ENCODE results near the gene ALK.

Gene ALK

GRCh38 chr2:29770846-29771245 lies 150.5 kb downstream of the ALK start:
- DNase-seq (ENCODE audit: low spot score) = no peak
- TF ChIP-seq CTCF (IDR thresholded peaks at IDR 0.05; ENCODE audit: extremely low read depth, missing control alignments) = no peak

GRCh38 chr2:29769847-29770246 lies 151.5 kb downstream of the ALK start:
- no peak for TF ChIP-seq CTCF (IDR thresholded peaks at IDR 0.05; ENCODE audit: extremely low read depth, missing control alignments)
- no peak for DNase-seq (ENCODE audit: low spot score)

GRCh38 chr2:29767606-29768335 lies 153.6 kb downstream of the ALK start:
- no peak for DNase-seq (ENCODE audit: low spot score)

GRCh38 chr2:29766191-29766590 lies 155.2 kb downstream of the ALK start:
- DNase-seq (ENCODE audit: low spot score) = no peak
- no peak for TF ChIP-seq CTCF (IDR thresholded peaks at IDR 0.05; ENCODE audit: extremely low read depth, missing control alignments)

More at GRCh38 chr2:29767606-29768335, 153.6 kb downstream of the ALK start:
- no peak for TF ChIP-seq CTCF (IDR thresholded peaks at IDR 0.05; ENCODE audit: extremely low read depth, missing control alignments)

GRCh38 chr2:29765721-29766120 lies 155.7 kb downstream of the ALK start:
- DNase-seq (ENCODE audit: low spot score) = no peak
- no peak for TF ChIP-seq CTCF (IDR thresholded peaks at IDR 0.05; ENCODE audit: extremely low read depth, missing control alignments)

- no peak for DNase-seq (ENCODE audit: low spot score)
- no peak for TF ChIP-seq CTCF (IDR thresholded peaks at IDR 0.05; ENCODE audit: extremely low read depth, missing control alignments)
These were observed 158.0 kb downstream of the ALK start for GRCh38 chr2:29763371-29763770.

GRCh38 chr2:29762239-29762638 lies 159.1 kb downstream of the ALK start:
- DNase-seq (ENCODE audit: low spot score) = no peak
- no peak for TF ChIP-seq CTCF (IDR thresholded peaks at IDR 0.05; ENCODE audit: extremely low read depth, missing control alignments)

Data from GM20000 (cell line).